GM21423 (cell line): ENCODE data around the gene VPS26C.

ENCODE experiments used
- ATAC-seq: cut with Tn5 transposase; IDR thresholded peaks from one replicate; pipeline ENCODE4 v1.9.1; 2021; ENCODE audit warnings: mild to moderate bottlenecking, moderate library complexity; ENCODE audit not compliant: unreplicated experiment

VPS26C gene

DNA sequence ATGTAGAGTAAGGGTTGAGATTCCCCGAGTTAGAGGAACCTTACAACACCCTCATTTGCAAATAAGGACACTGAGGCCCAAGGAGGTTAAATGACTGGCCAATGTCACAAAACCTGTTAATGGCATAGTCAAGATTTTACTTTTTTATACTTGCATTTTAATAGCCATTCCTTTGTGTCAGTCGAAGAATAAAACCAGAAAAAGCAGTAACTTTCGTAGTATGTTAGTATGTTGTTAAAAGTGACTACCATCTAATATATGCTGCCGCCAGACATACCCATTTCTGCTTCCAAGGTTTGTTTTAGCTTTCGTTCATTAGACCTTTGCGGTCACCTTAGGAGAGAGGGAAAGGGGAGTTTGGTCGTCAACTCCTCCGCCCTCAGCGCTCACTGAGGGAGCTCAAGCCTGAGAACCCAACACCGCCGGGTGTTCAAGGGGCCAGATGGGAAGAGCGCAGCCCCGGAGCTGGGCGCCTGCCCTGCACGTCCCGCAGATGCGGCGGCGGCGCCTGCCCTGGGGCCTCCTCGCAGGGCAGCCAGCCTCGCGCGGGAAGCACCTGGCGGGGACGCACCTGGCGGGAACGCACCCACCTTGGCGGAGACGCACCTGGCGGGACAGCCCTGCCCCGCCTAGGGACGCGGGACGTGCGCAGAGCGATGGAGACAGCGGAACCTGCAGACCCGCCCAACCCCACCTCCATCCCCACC lies 466 bp downstream of the VPS26C start:
- peak; percentile 2 for ATAC-seq

- ATAC-seq = no peak
These were observed 2.3 kb downstream of the VPS26C start for GRCh38 chr21:37264808-37265207.

GRCh38 chr21:37263827-37264600 lies 3.1 kb downstream of the VPS26C start:
- ATAC-seq = no peak

- no peak for ATAC-seq
These were observed 7.7 kb downstream of the VPS26C start for GRCh38 chr21:37259426-37259825.

DNA sequence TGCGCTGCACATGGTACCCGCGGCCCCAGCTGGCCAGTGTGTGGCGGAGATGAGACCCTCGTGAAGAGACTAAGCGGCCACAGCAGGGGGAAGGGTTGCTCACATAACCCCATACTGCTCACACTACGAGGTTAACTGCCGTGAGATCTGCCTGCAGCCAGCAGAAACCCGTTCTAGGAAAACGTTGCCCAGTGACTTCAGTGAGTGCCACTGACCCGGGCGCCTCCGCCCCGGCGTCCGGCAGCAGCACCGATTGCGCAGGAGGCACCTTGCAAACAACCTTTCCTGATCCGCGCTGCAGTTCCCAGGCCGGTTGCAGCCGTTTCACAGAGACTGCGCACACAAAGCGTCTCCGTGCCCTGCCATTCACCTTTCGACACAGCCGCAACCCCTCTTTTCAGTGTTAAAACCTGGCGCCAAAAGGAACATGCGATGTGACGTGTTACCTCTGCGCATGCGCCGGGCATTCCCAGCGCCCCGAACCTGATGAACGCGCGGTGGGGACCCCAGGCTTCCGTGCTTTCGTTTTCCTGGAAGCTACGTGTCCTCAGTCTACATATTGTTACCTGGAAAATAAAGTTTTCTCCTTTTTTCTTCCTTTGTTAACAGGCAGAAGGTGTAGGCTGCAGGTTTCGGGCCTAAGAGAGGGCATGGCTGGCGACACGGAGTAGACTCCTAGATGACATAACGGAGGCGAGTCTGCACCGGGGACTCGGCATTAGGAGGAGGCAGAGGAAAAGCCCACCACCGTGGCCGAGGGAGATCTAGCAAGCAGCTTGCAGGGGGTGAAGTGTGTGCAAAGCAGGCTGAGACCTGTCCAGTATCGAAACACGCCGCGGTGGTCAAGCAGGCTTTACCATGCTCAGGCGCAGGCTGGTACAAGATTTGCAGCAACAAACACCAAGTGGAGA lies 8.9 kb downstream of the VPS26C start:
- ATAC-seq = peak; percentile 76

GRCh38 chr21:37257511-37257966 lies 9.6 kb downstream of the VPS26C start:
- ATAC-seq = peak; percentile 31

GRCh38 chr21:37253991-37254390 lies 13.1 kb downstream of the VPS26C start:
- no peak for ATAC-seq

DNA sequence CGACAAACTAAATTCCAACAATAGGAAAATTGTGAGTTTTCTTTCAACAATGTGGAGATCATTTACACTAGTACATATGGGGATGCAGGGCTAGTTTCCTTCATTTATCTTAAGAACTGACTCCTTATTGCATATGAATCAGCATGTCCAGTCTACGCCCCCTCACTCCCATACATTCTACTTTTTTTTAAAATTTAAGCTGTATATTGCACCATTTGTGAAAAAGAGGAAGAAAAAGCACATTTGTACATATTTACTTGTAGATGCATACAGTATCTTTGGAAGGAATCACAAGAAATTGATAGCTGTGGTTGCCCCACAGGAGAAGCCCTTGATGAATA lies 15.9 kb downstream of the VPS26C start:
- no peak for ATAC-seq

- ATAC-seq = no peak
These were observed 17.8 kb downstream of the VPS26C start for GRCh38 chr21:37249112-37249904.

- no peak for ATAC-seq
These were observed 18.8 kb downstream of the VPS26C start for GRCh38 chr21:37248298-37248697.

DNA sequence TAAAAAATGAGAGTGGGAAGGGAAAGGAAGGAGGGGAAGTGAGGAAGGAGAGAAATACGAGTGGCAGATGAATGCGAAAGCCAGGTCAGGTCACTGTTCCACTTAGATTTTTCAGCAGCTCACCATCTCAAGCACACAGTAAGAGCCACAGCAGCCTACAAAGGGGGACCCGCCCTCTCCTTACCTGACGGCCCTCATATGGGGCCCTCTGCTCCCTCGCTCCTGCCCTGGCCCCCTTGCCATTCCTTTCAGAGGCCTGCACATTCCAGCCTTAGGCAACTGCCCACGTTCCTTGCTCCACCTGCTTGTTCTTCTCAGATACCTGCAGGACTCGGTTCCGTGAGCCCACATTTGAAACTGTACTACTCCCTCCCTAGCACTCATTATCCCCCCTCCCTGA lies 22.0 kb downstream of the VPS26C start:
- no peak for ATAC-seq

GRCh38 chr21:37244501-37245095 lies 22.5 kb downstream of the VPS26C start:
- no peak for ATAC-seq

DNA sequence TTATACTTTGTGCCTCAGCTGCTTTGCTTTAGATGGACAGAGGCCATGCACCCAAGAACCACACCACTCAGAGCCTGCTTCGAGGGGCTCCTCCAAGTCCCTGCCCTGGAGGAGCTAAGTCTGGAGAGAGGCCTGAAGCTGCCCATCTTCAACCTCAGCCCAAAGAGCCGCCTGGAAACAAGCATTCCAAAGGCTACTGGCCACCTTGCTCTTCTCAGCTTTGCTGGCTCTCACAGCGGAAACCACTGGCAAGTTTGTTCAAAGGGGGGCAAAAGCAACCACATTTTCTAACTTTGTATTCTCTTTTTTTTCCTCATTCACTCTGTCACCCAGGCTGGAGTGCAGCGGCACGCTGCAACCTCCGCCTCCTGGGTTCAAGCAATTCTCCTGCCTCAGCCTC lies 23.2 kb downstream of the VPS26C start:
- ATAC-seq = no peak

DNA sequence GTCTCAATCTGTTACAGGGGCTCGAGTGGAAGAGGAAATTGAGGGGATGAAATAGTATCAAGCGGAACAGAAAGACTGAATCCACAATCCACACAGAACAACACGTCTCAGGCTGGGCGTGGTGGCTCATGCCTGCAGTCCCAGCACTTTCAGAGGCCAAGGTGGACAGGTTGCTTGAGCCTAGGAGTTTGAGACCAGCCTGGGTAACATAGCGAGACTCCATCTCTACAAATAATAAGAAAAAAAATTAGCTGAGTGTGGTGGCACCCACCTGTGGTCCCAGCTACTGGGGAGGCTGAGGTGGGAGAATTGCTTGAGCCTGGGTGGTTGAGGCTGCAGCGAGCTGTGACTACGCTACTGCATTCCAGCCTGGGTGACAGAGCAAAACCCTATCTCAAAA lies 25.7 kb downstream of the VPS26C start:
- no peak for ATAC-seq

DNA sequence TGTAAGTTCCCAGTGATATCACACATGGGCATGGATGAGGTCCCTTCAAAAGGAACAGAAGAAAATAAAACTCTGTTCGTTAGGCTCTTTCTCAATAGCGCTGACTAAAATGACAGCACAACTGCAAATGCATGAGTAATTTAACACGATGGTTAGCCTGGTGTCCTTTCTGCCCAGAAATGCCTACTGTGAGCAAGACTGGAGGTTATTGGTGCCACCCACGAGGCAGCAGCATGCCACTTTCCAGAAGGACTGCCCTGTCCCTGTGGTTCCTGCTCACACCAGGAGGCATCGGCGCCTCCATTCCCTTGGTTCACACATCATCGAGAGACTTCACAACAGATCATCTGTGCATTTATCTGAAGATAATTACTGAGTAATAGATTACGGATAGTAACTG lies 26.2 kb downstream of the VPS26C start:
- ATAC-seq = no peak

- no peak for ATAC-seq
These were observed 29.4 kb downstream of the VPS26C start for GRCh38 chr21:37237764-37238163.

DNA sequence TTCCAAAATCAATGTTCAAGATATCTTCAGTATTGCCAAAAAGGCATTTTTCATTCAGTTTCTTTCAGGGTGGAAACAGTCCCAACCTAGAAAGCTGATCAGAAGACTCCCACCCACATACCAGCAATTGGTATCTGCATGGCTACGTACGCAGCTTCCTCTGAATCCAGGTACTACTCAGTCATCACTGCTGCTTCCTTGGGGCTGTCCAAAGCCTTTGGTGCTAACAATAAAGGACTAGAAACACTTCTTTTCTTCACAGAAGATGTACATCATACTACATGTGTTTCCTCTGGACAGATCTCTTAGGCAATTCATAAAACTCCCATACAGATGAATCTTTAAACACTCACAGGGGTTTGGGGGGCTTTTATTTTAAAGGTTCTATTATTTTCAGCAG lies 29.8 kb downstream of the VPS26C start:
- ATAC-seq = no peak

- no peak for ATAC-seq
These were observed 33.5 kb downstream of the VPS26C start for GRCh38 chr21:37233551-37234146.

DNA sequence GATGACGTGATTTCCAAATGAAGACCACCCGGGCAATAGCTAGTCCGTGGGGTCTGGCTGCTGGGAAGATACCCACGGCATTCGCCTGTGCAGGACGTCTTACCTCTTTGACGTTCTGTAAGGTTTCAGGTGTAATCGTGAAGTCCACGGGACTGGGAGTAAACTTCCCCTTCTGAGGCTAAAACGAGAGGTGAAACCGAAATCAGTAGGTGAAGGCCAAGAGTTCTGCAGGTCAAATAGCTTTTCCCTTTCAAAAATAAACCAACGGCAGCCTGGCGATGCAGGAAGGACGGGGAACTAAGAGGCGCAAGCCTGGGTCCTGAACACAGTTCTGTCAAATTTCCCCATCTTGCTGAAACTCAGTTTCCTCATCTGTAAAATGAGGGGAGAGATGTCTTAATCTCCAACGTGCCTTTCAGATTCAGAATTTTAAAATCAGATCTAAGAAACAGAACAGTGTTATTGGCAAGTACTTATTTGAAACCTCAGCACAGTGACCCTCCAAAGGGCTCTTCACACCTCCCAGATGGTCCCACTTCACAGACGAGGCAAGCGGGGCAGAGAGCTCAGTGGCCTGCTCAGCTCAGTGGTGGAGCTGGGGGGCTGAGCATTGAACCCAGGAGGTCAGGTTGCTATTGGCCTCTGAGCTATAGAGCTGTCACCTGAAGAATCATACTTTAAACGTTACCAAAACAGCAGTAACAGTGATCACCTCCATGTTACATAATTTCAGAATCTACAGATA lies 34.7 kb downstream of the VPS26C start:
- peak; percentile 58 for ATAC-seq
